ENCODE results near the gene MYO3B.

DNA sequence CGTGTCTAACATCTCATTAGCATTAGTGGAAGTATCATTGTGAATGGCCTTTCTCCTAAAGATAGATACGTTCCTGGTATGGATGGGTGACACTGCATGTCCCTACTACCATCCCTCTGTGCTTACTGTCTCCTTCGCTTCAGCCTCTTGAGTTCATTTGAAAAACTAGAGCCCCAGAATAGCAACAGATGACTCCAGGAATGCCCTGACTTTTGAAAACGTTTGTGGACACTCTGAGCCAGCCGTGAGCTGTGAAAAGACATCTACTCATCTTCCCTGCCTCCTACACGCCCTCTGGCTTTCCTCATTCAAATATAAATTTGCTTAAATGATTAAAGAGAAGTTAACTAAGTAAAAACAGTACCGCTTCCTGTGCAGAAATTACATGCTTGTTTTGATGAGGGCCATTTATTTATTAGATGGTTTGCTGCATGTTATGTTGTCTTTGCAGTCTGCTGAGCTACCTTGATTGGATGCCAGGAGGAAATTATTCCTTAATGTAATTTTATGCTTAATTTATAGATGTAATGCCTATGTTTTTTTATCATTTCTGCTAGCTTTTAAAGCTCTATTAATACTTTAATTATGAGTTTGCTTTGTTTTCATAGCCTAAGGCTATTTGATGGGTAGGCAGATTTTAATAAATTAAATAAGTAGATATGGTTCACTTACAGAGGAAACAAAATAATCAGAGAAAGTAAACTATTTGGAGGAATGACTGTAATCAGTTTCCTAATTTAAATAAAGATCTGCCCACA, 32.1 kb upstream of the MYO3B start:
- TF ChIP-seq, protein P1, sequence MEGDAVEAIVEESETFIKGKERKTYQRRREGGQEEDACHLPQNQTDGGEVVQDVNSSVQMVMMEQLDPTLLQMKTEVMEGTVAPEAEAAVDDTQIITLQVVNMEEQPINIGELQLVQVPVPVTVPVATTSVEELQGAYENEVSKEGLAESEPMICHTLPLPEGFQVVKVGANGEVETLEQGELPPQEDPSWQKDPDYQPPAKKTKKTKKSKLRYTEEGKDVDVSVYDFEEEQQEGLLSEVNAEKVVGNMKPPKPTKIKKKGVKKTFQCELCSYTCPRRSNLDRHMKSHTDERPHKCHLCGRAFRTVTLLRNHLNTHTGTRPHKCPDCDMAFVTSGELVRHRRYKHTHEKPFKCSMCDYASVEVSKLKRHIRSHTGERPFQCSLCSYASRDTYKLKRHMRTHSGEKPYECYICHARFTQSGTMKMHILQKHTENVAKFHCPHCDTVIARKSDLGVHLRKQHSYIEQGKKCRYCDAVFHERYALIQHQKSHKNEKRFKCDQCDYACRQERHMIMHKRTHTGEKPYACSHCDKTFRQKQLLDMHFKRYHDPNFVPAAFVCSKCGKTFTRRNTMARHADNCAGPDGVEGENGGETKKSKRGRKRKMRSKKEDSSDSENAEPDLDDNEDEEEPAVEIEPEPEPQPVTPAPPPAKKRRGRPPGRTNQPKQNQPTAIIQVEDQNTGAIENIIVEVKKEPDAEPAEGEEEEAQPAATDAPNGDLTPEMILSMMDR (IDR thresholded peaks at IDR 0.05; ENCODE audit: low read depth, low read length), result no peak
- TF ChIP-seq POLR2A (IDR thresholded peaks at IDR 0.05; ENCODE audit: extremely low read depth, insufficient read length), result no peak

Data from NB4 (cell line).